ACHN (cell line): Measurements from ENCODE around the gene TRMT112.

Experiments
- DNase-seq: peaks from one replicate; pipeline ENCODE4 v3.0.0-alpha.2; 2015
- in situ Hi-C: cut with HindIII; loops from 2 replicates; pipeline ENCODE4 v1.10.0; 2017; ENCODE audit warnings: low sequenced_read_pairs, low pct_ligation_motif_present, low pct_unique_long_range_greater_than_20kb

Gene TRMT112

GRCh38 chr11:64285885-64286800, 31.2 kb downstream of the TRMT112 start:
- peak; percentile 28 for DNase-seq
- in situ Hi-C loops: no loop called here

GRCh38 chr11:64284962-64285884, 32.1 kb downstream of the TRMT112 start, which contains the start of gene GPR137:
GPR137 (plus strand) TSS chr11:64285848; CDS start chr11:64286525, 677 bp downstream.
- in situ Hi-C loops: no loop called here
- peak; percentile 74 for DNase-seq

GRCh38 chr11:64284048-64284961, 33.1 kb downstream of the TRMT112 start, which contains the start of gene BAD:
BAD (minus strand) TSS chr11:64284665; CDS start chr11:64284368, 297 bp downstream.
- peak; percentile 89 for DNase-seq
- in situ Hi-C loops: no loop called here

GRCh38 chr11:64283092-64283491, 34.3 kb downstream of the TRMT112 start:
- no peak for DNase-seq
- in situ Hi-C loops: no loop called here

GRCh38 chr11:64281957-64282770, 35.2 kb downstream of the TRMT112 start:
- in situ Hi-C loops: no loop called here

GRCh38 chr11:64278576-64279190, 38.7 kb downstream of the TRMT112 start:
- no peak for DNase-seq
- in situ Hi-C loops: no loop called here

More at GRCh38 chr11:64281957-64282770, 35.2 kb downstream of the TRMT112 start:
- no peak for DNase-seq

GRCh38 chr11:64276653-64277431, 40.5 kb downstream of the TRMT112 start:
- in situ Hi-C loops: no loop called here
- no peak for DNase-seq

- in situ Hi-C loops: no loop called here
These were observed 41.5 kb downstream of the TRMT112 start for GRCh38 chr11:64275841-64276240.

GRCh38 chr11:64275031-64275800, 42.1 kb downstream of the TRMT112 start:
- no peak for DNase-seq

More at GRCh38 chr11:64275841-64276240, 41.5 kb downstream of the TRMT112 start:
- DNase-seq: no peak

GRCh38 chr11:64269540-64270220, 47.7 kb downstream of the TRMT112 start:
- DNase-seq: peak; percentile 99
- in situ Hi-C loops: no loop called here

More at GRCh38 chr11:64275031-64275800, 42.1 kb downstream of the TRMT112 start:
- in situ Hi-C loops: no loop called here

GRCh38 chr11:64268893-64269539, 48.3 kb downstream of the TRMT112 start:
- DNase-seq: peak; percentile 71
- in situ Hi-C loops: no loop called here

- in situ Hi-C loops: no loop called here
- DNase-seq: no peak
These were observed 49.1 kb downstream of the TRMT112 start for GRCh38 chr11:64268025-64268892.

- no peak for DNase-seq
- in situ Hi-C loops: no loop called here
These were observed 50.0 kb downstream of the TRMT112 start for GRCh38 chr11:64267207-64267945.
